MCF 10A (cell line): Measurements from ENCODE around the gene DEDD. TPM values are rescaled to one million over a fixed set of nuclear protein-coding genes. Genes with fewer than 3 reads are reported as not detected.

ENCODE experiments used
- BruUV-seq: library from RNA; stranded (reverse); fragments of 400-500 nt; replicated peaks from 2 replicates; lab custom pipeline; 2021; lab: Mats Ljungman, UMichigan
- CTCF ChIA-PET: fragments of 300-600 bp; sonication (Branson Sonifier 250); formaldehyde crosslinking; extraction: SDS; loops from one replicate; lab custom pipeline; 2021; ENCODE audit warnings: antibody characterized with exemption, inconsistent platforms; lab: Yijun Ruan, JAX
- POLR2A ChIA-PET: fragments of 300-600, 350-650 bp; sonication (Branson Sonifier 250); formaldehyde crosslinking; extraction: SDS; loops from one replicate; lab custom pipeline; 2020; ENCODE audit warnings: antibody characterized with exemption, inconsistent platforms; lab: Yijun Ruan, JAX
- DNase-seq: peaks from one replicate; pipeline ENCODE4 v3.0.0-alpha.2; 2018; ENCODE audit not compliant: unreplicated experiment
- H3K27ac Mint-ChIP-seq: one replicate; pipeline ENCODE4 v1.8.0; 2022; ENCODE audit warnings: mild to moderate bottlenecking, low read depth, mixed read lengths; ENCODE audit not compliant: unreplicated experiment
- H3K27me3 Mint-ChIP-seq: one replicate; pipeline ENCODE4 v1.8.0; 2022; ENCODE audit warnings: mixed read lengths; ENCODE audit not compliant: insufficient read depth, unreplicated experiment
- H3K36me3 Mint-ChIP-seq: one replicate; pipeline ENCODE4 v1.8.0; 2022; ENCODE audit warnings: mild to moderate bottlenecking, moderate library complexity, mixed read lengths; ENCODE audit not compliant: insufficient read depth, unreplicated experiment
- H3K4me1 Mint-ChIP-seq: one replicate; pipeline ENCODE4 v1.8.0; 2022; ENCODE audit warnings: mixed read lengths; ENCODE audit not compliant: insufficient read depth, unreplicated experiment
- H3K4me3 Mint-ChIP-seq: one replicate; pipeline ENCODE4 v1.8.0; 2022; ENCODE audit warnings: mild to moderate bottlenecking, moderate library complexity, mixed read lengths; ENCODE audit not compliant: unreplicated experiment
- H3K9me3 Mint-ChIP-seq: one replicate; pipeline ENCODE4 v1.8.0; 2022; ENCODE audit warnings: mixed read lengths; ENCODE audit not compliant: unreplicated experiment
- intact Hi-C: fragments of 100-400 bp; cut with micrococcal nuclease; formaldehyde crosslinking; loops from 2 replicates; pipeline ENCODE4 v1.14.1; 2022
- total RNA-seq: library from RNA; stranded (reverse); gene quantifications from 2 replicates; pipeline ENCODE4 v1.2.3, GENCODE V29; 2022
- TF ChIP-seq, protein P1 (sequence below): fragments of 200-600 bp; IDR thresholded peaks from one replicate; pipeline ENCODE4 v1.8.0; 2022; ENCODE audit warnings: antibody characterized with exemption, mild to moderate bottlenecking; ENCODE audit not compliant: unreplicated experiment

The DEDD gene
- total RNA-seq, 1 experiment from 2014 or later, result 73.6 TPM

DNA sequence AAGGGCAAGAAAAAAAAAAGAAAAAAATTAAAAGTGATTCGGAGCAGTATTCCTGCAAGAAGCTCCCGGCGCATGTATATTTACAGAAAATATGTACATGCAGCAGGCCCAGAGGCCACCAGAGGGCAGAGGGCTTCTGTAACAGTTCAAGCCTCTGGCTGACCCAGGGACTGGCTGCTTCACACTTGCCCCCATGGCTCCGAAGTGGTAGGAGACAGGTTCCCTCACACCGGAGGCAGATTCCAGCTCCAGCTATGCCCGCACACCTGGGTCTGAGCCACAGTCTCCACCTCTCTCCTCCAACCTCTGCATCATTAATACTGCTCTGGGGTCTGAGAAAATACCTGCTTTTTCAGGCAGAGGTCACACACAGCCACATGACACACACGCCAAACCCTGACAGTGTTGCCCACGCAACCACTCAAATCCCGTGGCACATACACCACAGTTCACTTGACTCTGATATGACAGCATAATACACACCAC is 60.5 kb downstream of the DEDD start:
- DNase-seq, result peak; percentile 73
- H3K4me1 Mint-ChIP-seq, result peaks cover 51% of the 10 kb centered on the region
- CTCF ChIA-PET, result interaction anchor here (0.7 to 14.2 kb wide), 25 partner anchors 8 to 235 kb away, joined by 3 to 331 read pairs (median 5); partner anchors contain the start of genes ITLN2, KLHDC9 and USF1
- TF ChIP-seq, protein P1, sequence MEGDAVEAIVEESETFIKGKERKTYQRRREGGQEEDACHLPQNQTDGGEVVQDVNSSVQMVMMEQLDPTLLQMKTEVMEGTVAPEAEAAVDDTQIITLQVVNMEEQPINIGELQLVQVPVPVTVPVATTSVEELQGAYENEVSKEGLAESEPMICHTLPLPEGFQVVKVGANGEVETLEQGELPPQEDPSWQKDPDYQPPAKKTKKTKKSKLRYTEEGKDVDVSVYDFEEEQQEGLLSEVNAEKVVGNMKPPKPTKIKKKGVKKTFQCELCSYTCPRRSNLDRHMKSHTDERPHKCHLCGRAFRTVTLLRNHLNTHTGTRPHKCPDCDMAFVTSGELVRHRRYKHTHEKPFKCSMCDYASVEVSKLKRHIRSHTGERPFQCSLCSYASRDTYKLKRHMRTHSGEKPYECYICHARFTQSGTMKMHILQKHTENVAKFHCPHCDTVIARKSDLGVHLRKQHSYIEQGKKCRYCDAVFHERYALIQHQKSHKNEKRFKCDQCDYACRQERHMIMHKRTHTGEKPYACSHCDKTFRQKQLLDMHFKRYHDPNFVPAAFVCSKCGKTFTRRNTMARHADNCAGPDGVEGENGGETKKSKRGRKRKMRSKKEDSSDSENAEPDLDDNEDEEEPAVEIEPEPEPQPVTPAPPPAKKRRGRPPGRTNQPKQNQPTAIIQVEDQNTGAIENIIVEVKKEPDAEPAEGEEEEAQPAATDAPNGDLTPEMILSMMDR, result peak; percentile 87
- POLR2A ChIA-PET, result interaction anchor here (1.8 to 7.3 kb wide), 4 partner anchors 24 to 50 kb away, joined by 9 to 122 read pairs (median 16); partner anchors contain the start of genes F11R, KLHDC9 and USF1
- peaks cover 17% of the 10 kb centered on the region for H3K36me3 Mint-ChIP-seq
- peak overlapping the region; percentile 90 for H3K4me3 Mint-ChIP-seq
- H3K27me3 Mint-ChIP-seq, result no peaks in the 10 kb centered on the region
- no peaks in the 10 kb centered on the region for H3K9me3 Mint-ChIP-seq
- H3K27ac Mint-ChIP-seq, result peak overlapping the region; percentile 46
- intact Hi-C loops, result loop anchor here (2.0 kb wide), 1 partner anchor 61 kb away; the partner anchor contains the start of gene DEDD
- no TSS peak for BruUV-seq

Other genes with a start within 250 kb of the DEDD start
- gene ITLN1, start 247.5 kb downstream of the DEDD start, total RNA-seq, result not detected in 2 replicates
- 0.27 TPM in 1 of 2 replicates, not detected in the other for gene ITLN2, start 177.9 kb downstream of the DEDD start, total RNA-seq
- gene F11R, start 111.5 kb downstream of the DEDD start, total RNA-seq, result 73.6 and 76.8 TPM in 2 replicates
- 35.2 and 48.0 TPM in 2 replicates for gene TSTD1, start 93.7 kb downstream of the DEDD start, total RNA-seq
- gene USF1, start 86.7 kb downstream of the DEDD start, total RNA-seq, result 48.8 and 52.8 TPM in 2 replicates
- 0.34 and 0.58 TPM in 2 replicates for gene ARHGAP30, start 62.8 kb downstream of the DEDD start, total RNA-seq
- gene NECTIN4, start 43.1 kb downstream of the DEDD start, total RNA-seq, result 7.0 and 11.2 TPM in 2 replicates
- not detected in 2 replicates for gene KLHDC9, start 34.3 kb downstream of the DEDD start, total RNA-seq
- gene PFDN2, start 14.6 kb downstream of the DEDD start, total RNA-seq, result 514 and 683 TPM in 2 replicates
- 73.4 and 75.4 TPM in 2 replicates for gene NIT1, start 14.6 kb downstream of the DEDD start, total RNA-seq
- gene UFC1, start 21.3 kb upstream of the DEDD start, total RNA-seq, result 123 and 125 TPM in 2 replicates
- 33.8 and 36.6 TPM in 2 replicates for gene USP21, start 26.8 kb upstream of the DEDD start, total RNA-seq
- 30.3 and 32.4 TPM in 2 replicates for gene PPOX, start 33.8 kb upstream of the DEDD start, total RNA-seq
- 50.0 and 51.7 TPM in 2 replicates for gene B4GALT3, start 44.8 kb upstream of the DEDD start, total RNA-seq
- not detected in 2 replicates for gene ADAMTS4, start 66.4 kb upstream of the DEDD start, total RNA-seq
- 139 and 149 TPM in 2 replicates for gene NDUFS2, start 69.7 kb upstream of the DEDD start, total RNA-seq
- gene FCER1G, start 82.6 kb upstream of the DEDD start, total RNA-seq, result 1.0 and 2.1 TPM in 2 replicates
- not detected in 2 replicates for gene APOA2, start 91.0 kb upstream of the DEDD start, total RNA-seq
- 10.0 and 12.3 TPM in 2 replicates for gene TOMM40L, start 93.4 kb upstream of the DEDD start, total RNA-seq
- not detected in 2 replicates for gene NR1I3, start 105.5 kb upstream of the DEDD start, total RNA-seq
- gene PCP4L1, start 126.1 kb upstream of the DEDD start, total RNA-seq, result not detected in 2 replicates
- 0.29 and 0.37 TPM in 2 replicates for gene MPZ, start 177.3 kb upstream of the DEDD start, total RNA-seq
- 204 and 224 TPM in 2 replicates for gene SDHC, start 181.7 kb upstream of the DEDD start, total RNA-seq
- gene CFAP126, start 235.2 kb upstream of the DEDD start, total RNA-seq, result not detected in 2 replicates